ENCODE measurements around the gene SBF2.

DNA sequence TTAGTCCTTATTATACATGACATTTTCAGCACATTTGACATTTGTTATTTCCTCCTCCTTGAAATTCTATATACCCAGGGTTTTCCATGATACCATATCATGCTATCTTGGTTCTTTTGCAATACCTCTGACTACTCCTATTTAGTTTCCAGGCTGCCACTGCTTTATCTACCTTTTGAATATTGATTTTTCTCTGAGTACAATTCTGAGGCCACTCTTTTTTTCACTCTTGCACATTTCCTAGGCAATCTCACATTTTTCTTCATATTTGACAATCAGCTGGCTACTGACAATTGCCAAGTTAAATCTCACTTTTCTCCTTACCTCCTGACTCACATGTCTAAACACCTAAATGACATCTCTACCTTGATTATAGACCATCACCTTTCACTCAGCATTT lies 11.9 kb downstream of the SBF2 start:
- TF ChIP-seq CTCF (optimal IDR thresholded peaks at IDR 0.05 in 1 of 3, IDR thresholded peaks at IDR 0.05 in 1 of 3, conservative IDR thresholded peaks at IDR 0.05 in 1 of 3; ENCODE audit: extremely low read depth in 1 of 3, insufficient read depth in 2 of 3, low read length in 3 of 3) (no peak), EZH2 (IDR thresholded peaks at IDR 0.05; ENCODE audit: low read length) (no peak)

Data from keratinocyte (primary cell).